Activated CD4-positive, alpha-beta T cell treated with anti-CD3 and anti-CD28 coated beads, Interleukin-2, amount 50 U/mL, for 16 hours (primary cell): ENCODE results near the gene BAIAP2L1.
A peak's percentile ranks its signal among the peaks of the same experiment; 100 is the strongest.
"Not testable (repeated sequence)": the region's sequence is repeated elsewhere in the genome, so short reads cannot be mapped to it uniquely, and the experiment has no call there.

Experiments
- DNase-seq: peaks from one replicate; pipeline ENCODE4 v3.0.0-alpha.2; 2020

BAIAP2L1 gene, protein sequence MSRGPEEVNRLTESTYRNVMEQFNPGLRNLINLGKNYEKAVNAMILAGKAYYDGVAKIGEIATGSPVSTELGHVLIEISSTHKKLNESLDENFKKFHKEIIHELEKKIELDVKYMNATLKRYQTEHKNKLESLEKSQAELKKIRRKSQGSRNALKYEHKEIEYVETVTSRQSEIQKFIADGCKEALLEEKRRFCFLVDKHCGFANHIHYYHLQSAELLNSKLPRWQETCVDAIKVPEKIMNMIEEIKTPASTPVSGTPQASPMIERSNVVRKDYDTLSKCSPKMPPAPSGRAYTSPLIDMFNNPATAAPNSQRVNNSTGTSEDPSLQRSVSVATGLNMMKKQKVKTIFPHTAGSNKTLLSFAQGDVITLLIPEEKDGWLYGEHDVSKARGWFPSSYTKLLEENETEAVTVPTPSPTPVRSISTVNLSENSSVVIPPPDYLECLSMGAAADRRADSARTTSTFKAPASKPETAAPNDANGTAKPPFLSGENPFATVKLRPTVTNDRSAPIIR

DNA sequence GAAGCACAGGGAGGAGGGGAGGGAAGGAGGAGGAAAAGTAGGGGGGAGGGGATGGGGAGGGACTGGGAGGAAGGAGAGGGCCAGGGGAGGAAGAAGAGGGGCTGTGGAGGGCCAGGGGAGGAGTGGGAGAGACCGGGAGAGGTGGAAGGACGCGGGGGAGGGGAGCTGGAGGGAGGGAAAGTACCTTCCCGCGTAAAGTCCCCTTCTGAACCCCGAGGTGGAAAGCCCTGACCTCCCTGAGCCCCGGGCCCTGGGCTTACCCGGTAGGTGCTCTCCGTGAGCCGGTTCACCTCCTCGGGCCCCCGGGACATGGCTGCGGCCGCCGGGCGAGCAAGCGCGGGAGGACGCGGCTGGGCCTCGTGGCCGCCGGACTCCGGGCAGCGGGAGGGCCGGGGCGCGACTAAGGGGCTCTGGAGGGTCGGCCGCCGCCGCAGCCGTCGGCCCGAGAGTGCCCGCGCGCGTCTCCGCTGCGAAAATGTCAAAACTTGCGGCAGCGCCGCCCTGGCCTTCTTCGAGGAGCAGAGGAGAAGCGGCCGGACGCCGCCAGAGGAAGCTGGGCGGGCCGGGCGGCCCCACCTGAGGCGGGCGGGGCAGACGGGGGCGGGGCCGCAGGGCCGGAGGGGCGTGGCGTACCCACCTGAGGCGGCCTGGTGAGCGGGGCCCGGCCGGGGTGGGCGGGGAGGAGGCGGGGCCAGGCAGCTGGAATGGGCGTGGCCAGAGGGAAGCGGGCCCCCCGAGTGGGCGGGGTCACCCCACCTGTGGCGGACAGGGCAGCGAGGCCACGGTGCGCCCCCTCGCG lies at the start of gene BAIAP2L1:
Gene BAIAP2L1 (minus strand): TSS at position 549 of the 799 bp plus-strand sequence. CDS start 238 bp downstream, at position 311.
- DNase-seq, result peak; percentile 76

DNA sequence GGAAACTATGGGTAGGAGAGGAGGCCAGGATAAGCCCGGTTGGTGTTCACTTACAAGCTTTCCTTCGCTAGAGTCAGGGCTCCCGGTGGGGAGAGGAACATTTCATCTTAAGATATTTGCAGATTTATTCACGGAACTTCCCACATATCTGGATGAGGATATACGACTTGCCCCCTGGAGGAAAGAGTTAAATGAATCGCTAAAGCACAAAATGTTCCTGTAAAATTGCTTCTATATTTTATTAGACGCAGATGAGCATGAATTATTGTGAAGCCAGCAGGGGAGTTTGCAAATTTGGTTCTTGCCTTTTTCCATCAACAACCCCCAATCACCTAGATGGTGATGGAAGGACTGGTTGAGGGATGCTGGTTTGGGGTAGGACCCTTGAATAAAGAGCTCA lies 47.9 kb upstream of the BAIAP2L1 start:
- no peak for DNase-seq

DNA sequence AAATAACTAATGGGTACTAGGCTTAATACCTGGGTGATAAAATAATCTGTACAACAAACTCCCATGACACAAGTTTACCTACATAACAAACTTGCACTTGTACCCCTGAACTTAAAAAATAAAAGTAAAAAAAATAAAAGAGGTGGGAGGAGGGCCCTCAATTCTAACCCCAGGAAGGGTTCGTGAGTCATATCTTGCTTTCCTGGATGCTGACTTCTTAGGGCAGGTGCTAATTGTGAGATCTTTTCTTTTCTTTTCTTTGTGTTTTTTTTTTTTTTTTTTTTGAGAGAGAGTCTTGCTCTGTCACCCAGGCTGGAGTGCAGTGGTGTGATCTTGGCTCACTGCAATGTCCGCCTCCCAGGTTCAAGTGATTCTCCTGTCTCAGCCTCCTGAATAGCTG lies 40.1 kb upstream of the BAIAP2L1 start:
- peak; percentile 8 for DNase-seq

DNA sequence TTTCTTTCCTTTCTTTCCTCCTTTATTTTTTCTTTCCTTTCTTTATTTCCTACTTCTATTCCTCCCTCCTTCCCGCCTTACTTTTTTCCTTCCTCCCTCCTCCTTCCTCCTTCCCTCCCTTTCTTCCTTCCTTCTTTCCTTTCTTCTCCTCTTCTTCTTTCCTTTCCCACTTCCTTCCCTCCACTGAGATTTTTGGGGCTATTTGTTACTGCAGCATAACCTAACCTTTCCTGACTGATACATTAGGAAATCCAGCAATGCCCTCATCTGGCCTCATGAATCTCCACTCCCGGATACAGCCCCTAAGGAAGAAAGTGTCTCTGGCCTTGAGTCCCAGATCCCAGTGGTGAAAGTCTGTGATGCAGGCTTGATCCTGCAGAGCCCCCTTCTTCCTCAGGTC lies 38.6 kb upstream of the BAIAP2L1 start:
- no peak for DNase-seq

DNA sequence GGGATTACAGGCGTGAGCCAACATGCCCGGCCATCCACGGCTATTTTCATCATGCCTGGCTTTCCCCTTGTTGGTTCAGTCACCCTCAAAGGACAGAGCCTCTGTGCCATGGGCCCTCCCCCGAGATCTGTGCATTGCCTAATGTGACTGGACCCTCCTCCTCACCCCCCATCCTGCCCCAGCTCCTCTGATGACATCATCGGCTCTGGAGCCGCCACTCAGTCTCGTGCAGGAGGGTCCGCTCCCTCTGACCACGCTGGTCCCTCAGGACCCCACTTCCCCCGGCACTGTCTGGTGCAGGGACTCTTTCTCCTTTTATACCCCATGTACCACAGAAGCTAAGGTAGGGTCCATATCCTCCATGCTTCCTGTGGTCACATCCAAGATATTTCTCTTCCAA lies 33.2 kb upstream of the BAIAP2L1 start:
- no peak for DNase-seq

DNA sequence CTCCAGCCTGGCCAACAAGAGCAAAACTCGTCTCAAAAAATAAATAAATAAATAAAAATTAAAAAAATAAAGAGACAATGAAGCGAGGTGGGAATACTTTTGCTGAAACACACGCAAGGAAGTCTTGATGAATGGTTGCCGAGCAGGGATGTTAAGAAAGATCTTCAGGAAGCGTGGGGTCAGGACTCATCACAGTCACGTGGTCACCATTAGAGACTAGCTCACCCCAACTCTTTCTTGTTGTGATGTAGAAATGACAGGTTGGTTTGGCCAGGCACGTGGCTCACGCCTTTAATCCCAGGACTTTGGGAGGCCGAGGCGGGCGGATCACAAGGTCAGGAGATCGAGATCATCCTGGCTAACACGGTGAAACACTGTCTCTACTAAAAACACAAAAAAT lies 28.9 kb upstream of the BAIAP2L1 start:
- DNase-seq, result no peak

DNA sequence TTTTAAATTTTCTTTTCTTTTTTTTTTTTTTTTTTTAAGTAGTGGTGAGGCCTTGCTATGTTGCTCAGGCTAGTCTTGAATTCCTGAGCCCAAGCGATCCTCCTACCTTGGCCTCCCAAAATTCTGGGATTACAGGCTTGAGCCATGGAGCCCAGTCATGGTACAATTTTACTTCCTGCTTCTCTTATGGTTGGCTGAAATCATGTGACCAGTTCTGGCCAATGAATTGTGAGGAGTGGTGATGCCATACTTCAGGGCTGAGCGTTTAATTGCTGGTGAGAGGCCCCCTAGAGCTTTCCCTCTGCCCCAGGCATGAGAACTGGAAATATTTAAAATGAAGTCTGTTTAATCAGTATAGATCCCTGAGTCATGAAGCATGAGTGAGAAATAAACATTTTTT lies 22.2 kb upstream of the BAIAP2L1 start:
- peak; percentile 16 for DNase-seq

DNA sequence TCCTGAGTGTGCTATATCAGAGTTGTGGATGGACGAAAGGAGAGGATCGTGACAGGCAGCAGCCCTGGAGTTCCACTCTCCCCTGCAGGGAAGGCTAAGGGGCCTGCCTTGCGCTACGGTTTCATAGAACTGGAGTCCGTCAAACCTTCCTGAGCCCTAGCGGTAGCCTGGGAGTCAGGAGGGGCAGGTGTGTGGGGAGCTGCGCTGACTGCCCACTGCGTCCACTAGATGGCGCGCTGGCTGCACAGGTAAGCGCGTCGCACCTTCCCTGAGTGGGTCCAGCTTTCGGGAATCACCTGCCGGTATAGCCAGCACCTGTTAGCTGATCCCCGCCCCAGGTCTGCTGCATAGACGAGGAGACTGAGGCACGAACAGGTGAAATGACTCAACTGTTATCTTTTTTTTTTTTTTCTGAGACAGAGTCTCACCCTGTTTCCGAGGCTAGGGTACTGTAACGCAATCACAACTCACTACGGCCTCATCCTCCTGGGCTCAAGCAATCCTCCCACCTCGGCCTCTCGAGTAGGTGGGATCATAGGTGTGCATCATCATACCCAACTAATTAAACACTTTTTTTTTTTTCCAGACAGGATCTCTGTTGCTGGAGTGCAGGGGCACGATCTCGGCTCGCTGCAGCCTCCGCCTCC lies 20.2 kb upstream of the BAIAP2L1 start:
- peak; percentile 53 for DNase-seq

DNA sequence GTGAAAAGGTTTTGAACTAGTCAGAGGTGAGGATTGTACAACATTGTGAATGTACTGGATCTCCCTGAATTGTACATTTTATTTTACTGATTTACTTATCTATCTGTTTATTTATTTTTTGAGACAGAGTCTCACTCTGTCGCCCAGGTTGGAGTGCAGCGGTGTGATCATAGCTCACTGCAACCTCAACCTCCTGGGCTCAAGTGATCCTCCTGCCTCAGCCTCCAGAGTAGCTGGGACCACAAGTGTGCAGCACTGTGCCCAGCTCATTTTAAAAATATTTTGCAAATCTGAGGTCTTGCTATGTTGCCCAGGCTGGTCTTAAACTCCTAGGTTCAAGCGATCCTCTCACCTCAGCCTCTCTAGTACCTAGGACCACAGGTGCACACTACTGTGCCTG lies 19.1 kb upstream of the BAIAP2L1 start:
- not testable (repeated sequence) for DNase-seq

DNA sequence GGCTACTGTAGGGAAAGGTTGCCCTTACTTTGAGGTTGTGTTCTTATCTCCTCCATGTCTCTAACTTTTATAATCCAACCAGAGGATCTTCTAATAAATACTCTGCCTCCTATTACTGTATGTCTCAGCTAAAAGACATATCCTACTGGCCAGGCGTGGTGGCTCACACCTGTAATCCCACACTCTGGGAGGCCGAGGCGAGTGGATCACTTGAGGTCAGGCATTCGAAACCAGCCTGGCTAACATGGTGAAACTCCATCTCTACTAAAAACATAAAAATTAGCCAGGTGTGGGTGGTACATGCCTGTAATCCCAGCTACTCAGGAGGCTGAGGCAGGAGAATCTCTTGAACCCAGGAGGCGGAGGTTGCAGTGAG lies 18.4 kb upstream of the BAIAP2L1 start:
- not testable (repeated sequence) for DNase-seq

DNA sequence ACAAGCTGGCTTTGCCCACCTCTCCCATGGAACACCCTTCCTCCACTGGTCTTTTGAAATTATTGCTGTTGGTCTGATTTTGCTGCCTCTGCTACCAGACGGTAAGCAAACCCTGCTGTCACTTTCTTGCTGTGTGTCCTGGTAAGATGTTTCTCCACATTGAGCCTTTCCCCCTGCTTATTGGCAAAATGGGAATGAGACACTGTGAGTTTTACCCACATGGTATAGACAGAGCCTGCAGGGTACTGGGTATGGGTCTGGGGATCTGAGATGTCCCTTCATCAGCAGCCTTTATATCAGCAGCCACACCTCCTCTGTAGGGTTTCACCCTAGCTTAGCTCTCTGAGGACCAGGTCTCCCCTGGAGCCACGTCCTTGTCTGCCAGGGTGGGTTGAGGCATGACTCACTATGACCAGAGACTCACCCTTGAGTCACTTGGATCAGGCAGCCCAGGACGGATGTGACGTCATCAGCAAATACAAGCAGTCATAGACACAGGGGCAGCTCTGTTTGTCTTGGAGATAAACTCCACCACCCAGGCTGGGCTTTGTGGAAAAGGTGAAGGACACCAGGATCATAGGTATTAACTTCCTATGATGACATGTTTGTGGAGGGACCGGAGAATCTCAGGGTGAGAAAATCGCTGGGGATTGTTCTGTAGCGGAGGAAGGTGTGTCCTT lies 17.9 kb upstream of the BAIAP2L1 start:
- peak; percentile 41 for DNase-seq

DNA sequence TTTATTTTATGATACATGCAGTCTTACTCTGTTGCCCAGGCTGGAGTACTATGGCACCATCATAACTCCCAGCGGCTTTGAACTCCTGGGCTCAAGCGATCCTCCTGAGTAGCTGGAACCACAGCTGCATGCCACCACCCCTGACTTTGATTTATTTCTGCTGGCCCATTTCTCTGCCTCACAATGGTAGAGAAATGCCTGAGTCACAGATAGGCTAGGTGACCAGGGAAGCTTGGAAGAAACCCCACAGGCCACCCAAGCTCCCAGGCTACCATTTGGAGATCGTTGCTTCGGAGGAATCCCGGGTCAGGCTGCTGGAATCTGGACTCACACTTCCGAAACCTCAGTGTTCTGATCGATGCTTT lies 17.4 kb upstream of the BAIAP2L1 start:
- DNase-seq, result no peak

DNA sequence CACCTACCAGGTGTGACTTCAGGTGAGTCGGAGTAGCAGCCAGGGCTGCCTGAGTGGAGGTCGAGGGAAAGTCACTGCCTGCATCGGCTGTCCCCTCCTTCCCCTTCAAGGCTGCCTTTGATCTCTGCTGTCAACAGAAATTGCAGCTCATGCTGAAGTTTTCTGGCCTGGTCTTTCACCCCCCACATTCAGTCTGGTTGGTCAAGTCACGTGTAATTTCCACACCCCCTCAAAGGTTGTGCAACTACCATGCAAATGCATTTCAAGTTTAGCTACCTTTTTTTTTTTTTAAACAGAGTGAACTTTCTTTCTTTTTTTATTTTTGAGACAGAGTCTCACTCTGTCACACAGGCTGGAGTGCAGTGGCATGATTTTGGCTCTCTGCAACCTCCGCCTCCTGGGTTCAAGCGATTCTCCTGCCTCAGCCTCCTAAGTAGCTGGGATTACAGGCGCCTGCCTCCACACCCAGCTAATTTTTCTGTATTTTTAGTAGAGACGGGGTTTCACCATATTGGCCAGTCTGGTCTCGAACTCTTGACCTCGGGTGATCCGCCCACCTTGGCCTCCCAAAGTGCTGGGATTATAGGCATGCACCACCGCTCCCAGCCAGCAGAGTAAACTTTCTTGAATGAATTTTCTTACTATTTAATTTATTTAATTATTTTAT lies 16.8 kb upstream of the BAIAP2L1 start:
- DNase-seq, result not testable (repeated sequence)

DNA sequence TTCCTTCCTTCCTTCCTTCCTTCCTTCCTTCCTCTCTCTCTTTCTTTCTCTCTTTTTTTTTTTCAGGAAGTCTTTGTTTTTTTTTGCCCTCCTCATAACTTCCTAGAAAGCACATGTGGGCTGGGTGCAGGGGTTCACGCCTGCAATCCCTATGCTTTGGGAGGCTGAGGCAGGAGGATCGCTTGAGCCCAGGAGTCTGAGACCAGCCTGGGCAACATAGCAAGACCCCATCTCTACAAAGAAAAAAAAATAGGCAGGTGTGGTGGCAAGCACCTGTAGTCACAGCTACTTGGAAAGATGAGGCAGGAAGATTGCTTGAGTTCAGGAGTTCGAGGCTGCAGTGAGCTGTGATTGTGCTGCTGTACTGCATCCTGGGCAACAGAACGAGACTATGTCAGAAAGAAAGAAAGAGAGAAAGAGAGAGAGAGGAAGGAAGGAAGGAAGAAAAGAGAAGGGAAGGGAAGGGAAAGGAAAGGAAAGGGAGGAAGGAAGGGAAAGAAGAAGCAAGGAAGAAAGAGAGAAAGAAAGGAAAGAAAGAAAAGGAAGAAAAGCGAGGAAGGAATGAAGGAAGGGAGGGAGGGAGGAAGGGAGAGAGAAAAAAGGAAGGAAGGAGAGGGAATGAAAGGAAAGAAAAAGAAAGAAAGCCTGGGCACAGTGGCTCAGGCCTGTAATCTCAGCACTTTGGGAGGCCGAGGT lies 13.5 kb upstream of the BAIAP2L1 start:
- DNase-seq, result no peak

DNA sequence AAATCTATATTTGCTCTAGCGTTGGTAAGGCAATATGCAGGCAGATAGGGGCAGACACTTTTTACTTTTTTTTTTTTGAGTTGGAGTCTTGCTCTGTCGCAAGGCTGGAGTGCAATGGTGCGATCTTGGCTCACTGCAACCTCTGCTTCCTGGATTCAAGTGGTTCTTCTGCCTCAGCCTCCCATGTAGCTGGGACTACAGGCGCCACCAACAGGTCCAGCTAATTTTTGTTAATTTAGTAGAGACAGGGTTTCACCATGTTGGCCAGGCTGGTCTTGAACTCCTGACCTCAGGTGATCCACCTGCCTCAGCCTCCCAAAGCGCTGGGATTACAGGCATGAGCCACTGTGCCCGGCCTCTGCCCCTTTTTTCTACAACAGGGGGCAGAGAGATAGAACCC lies 12.8 kb upstream of the BAIAP2L1 start:
- DNase-seq, result not testable (repeated sequence)

DNA sequence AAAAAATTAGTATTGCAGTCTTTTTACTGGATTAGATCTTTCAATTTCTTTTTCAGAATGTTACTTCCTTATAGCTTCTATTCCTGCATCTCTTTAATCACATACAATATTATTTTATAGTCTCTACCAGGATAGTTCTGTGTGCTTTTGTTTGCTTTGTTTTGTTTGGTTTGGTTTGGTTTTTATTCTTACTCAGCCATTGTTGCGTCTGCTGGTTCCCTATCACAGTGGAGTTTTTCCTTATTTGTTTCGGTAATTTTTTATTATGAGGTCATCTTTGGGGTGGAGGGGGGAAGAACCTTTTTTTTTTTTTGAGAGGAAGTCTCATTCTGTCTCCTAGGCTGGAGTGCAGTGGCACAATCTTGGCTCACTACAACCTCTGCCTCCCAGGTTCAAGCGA lies 9.0 kb upstream of the BAIAP2L1 start:
- DNase-seq, result no peak

DNA sequence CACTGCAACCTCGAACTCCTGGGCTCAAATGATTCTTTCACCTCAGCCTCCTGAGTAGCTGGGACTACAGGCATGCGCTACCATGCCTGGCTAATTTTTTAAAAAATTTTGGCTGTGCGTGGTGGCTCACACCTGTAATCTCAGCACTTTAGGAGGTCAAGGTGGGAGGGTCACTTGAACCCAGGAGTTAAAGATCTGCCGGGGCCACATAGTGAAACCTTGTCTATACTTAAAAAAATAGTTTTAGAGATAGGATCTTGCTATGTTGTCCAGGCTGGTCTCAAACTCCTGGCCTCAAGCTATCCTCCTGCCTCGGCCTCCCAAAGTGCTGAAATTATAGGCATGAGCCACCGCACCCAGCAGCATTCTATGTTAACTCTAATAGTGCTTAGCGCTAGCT lies 7.3 kb upstream of the BAIAP2L1 start:
- not testable (repeated sequence) for DNase-seq

DNA sequence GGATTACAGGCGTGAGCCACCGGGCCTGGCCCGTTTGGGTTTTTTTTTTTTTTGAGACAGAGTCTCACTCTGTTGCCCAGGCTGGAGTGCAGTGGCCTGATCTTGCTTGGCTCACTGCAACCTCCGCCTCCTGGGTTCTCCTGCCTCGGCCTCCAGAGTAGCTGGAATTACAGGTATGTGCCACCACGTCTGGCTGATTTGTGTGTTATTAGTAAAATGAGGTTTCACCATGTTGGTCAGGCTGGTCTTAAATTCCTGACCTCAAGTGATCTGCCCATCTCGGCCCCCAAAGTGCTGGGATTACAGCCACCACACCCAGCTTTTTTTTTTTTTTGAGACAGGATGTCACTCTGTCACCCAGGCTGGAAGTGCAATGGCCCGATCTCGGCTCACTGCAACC lies 5.9 kb upstream of the BAIAP2L1 start:
- DNase-seq, result no peak

DNA sequence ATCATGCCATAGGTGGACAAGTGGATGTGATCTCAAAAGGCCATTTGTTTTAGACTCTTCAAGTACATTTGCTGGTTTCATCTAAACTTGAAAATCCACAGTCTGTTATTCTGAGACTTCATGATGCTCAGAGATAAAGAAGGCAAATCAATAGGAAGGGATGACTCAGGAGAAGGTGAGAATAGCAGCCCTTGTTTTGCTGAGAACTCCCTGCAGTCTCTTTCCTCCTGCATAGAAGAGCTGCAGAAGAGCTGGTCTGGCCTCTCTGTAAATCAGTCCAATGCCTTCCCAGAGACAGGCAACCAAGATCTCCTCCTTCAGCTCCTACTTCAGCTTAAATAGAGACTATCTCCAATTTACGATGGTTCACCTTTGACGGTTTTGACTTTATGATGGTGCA lies 4.0 kb upstream of the BAIAP2L1 start:
- DNase-seq, result no peak

DNA sequence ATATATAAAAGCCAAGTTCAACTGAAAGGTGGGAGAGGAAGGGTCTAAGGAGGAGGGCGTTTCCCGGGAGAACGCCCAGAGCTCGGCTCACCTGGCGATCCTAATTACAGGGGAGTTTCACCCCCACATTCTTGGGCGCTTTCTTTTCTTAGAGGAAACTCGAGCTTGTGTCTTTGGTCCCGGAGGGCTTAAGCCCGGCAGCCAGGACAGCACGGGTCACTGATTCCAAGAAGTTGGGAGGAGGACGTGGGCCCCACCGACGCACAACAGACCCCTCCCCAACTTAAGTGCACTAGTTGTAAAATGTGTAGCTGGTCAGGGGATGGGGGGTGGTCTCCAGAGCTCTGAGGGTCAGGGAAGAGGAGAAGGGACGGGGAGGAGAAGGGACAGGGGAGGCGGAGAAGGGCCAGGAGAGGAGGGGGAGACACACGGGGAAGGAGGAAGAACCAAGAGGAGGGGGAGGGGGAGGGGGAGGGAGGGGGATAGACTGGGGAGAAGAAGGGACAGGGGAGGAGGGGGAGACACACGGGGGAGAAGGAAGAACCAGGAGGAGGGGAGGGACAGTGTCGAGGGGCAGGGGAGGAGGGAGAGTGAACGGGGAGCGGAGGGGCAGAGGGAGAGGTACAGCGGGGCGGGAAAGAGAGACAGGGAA lies 874 bp downstream of the BAIAP2L1 start:
- no peak for DNase-seq

DNA sequence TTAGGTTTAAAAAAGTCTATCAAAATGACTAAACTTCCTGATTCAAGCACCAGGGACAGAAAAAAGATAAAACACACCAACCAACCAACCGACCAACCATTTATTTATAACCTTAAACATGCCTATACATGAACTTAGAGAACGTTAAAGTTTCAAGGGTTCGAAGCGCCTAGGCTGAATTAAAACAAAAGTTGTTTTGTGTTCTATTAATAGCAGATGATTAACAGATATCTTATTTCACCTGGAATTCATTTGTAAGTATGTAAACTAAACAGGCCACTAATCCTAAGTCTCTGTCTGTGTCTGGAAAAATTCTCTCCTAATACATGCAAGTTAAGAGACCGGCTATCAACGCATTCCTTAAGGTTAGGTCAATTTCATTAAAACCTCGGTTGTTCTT lies 1.4 kb downstream of the BAIAP2L1 start:
- DNase-seq, result no peak
